Hepatocyte (in vitro differentiated cells): ENCODE results near the gene NAB1. TPM values are rescaled to one million over a fixed set of nuclear protein-coding genes. Genes with fewer than 3 reads are reported as not detected.
A peak's percentile ranks its signal among the peaks of the same experiment; 100 is the strongest.
"Not testable (repeated sequence)": the region's sequence is repeated elsewhere in the genome, so short reads cannot be mapped to it uniquely, and the experiment has no call there.

Experiments used
- DNase-seq: peaks from one replicate; pipeline ENCODE4 v3.0.0-alpha.2; 2016; ENCODE audit warnings: low spot score
- H2AFZ ChIP-seq: fragments of 200-600 bp; sonication (generic); 2 replicates; pipeline ENCODE4 v1.6.0; 2016; ENCODE audit warnings: antibody characterized with exemption, mild to moderate bottlenecking
- H3K27ac ChIP-seq: fragments of 200-600 bp; sonication (generic); 2 replicates; pipeline ENCODE4 v1.5.1; 2016; ENCODE audit warnings: mild to moderate bottlenecking
- H3K27me3 ChIP-seq: fragments of 200-600 bp; sonication (generic); 2 replicates; pipeline ENCODE4 v1.6.1; 2016
- H3K36me3 ChIP-seq: fragments of 200-600 bp; sonication (generic); replicated peaks from 2 replicates; pipeline ENCODE4 v1.5.1; 2016; ENCODE audit warnings: low read depth; ENCODE audit not compliant: insufficient read depth
- H3K4me1 ChIP-seq: fragments of 200-600 bp; sonication (generic); 2 replicates; pipeline ENCODE4 v1.5.1; 2016; ENCODE audit warnings: mild to moderate bottlenecking, moderate library complexity; ENCODE audit not compliant: insufficient read depth
- H3K4me2 ChIP-seq: fragments of 200-600 bp; sonication (generic); 2 replicates; pipeline ENCODE4 v1.6.0; 2016
- H3K4me3 ChIP-seq: fragments of 200-600 bp; sonication (generic); 2 replicates; pipeline ENCODE4 v1.5.1; 2016; ENCODE audit warnings: mild to moderate bottlenecking
- H3K79me2 ChIP-seq: fragments of 200-600 bp; sonication (generic); 2 replicates; pipeline ENCODE4 v1.6.0; 2017; ENCODE audit warnings: mild to moderate bottlenecking
- H3K9me2 ChIP-seq: fragments of 200-600 bp; sonication (generic); replicated peaks from 2 replicates; pipeline ENCODE4 v1.6.0; 2017; ENCODE audit warnings: mild to moderate bottlenecking; ENCODE audit not compliant: insufficient read depth
- H3K9me3 ChIP-seq: fragments of 200-600 bp; sonication (generic); 2 replicates; pipeline ENCODE4 v1.5.1; 2016; ENCODE audit warnings: low read depth, mild to moderate bottlenecking
- H4K20me1 ChIP-seq: fragments of 200-600 bp; sonication (generic); 2 replicates; pipeline ENCODE4 v1.6.0; 2016; ENCODE audit warnings: mild to moderate bottlenecking; ENCODE audit not compliant: insufficient read depth, poor library complexity, severe bottlenecking
- CTCF ChIP-seq: fragments of 200-600 bp; sonication (generic); IDR thresholded peaks from 2 replicates; pipeline ENCODE4 v1.5.1; 2016; ENCODE audit warnings: antibody characterized with exemption, mild to moderate bottlenecking; ENCODE audit not compliant: poor library complexity
- EZH2 ChIP-seq: fragments of 200-600 bp; sonication (generic); IDR thresholded peaks from 2 replicates; pipeline ENCODE4 v1.6.1; 2016; ENCODE audit warnings: antibody characterized with exemption, mild to moderate bottlenecking, borderline replicate concordance
- EZH2phosphoT487 ChIP-seq: fragments of 200-600 bp; sonication (generic); IDR thresholded peaks from one replicate; pipeline ENCODE4 v1.6.1; 2018; ENCODE audit warnings: antibody characterized with exemption, mild to moderate bottlenecking, low read depth, moderate library complexity; ENCODE audit not compliant: unreplicated experiment, severe bottlenecking
- WGBS: methylation state at CpG from one replicate; pipeline ENCODE4 v1.1.6; 2016; ENCODE audit warnings: low lambda C conversion rate; ENCODE audit errors: missing lambda C conversion rate; 5-methylcytosine and 5-hydroxymethylcytosine counted together
- polyA plus RNA-seq: library from polyadenylated mRNA; unstranded; fragments of >200 nt; fragmentation: Nextera tagmentation; extraction: Ambion mirVana; gene quantifications from 2 replicates; pipeline ENCODE4 v1.2.1, GENCODE V29; 2016
- total RNA-seq: library from RNA; depleted of rRNA; stranded (reverse); fragments of >200 nt; gene quantifications from 2 replicates; pipeline ENCODE4 v1.2.3, GENCODE V29; 2014

The NAB1 gene
- total and polyA plus RNA-seq, 2 experiments from 2014 or later, result 9.9 to 46.6 TPM

- Histone ChIP-seq H3K36me3 (no peaks in the 10 kb centered on the region), H4K20me1 (no peaks in the 10 kb centered on the region), H3K9me2 (no peaks in the 10 kb centered on the region), H2AFZ (no peak overlapping the region), H3K4me3 (no peak overlapping the region), H3K79me2 (no peaks in the 10 kb centered on the region), H3K4me2 (no peak overlapping the region), H3K9me3 (no peaks in the 10 kb centered on the region), H3K27me3 (no peaks in the 10 kb centered on the region), H3K4me1 (peaks cover 6% of the 10 kb centered on the region), H3K27ac (no peak overlapping the region)
- no peak for TF ChIP-seq EZH2phosphoT487
- no peak for TF ChIP-seq CTCF
- no peak for TF ChIP-seq EZH2
- DNase-seq, result no peak
- WGBS, result 80% methylated on average over 5 of the region's 5 CpGs
Observed at GRCh38 chr2:190603374-190603773, 45.5 kb upstream of the NAB1 start.

GRCh38 chr2:190607014-190607597 is 41.8 kb upstream of the NAB1 start:
- Histone ChIP-seq H3K27me3 (no peaks in the 10 kb centered on the region), H4K20me1 (no peaks in the 10 kb centered on the region), H3K9me3 (peaks cover 4% of the 10 kb centered on the region), H2AFZ (no peak overlapping the region), H3K4me1 (peaks cover 20% of the 10 kb centered on the region), H3K36me3 (no peaks in the 10 kb centered on the region), H3K9me2 (no peaks in the 10 kb centered on the region), H3K4me2 (no peak overlapping the region), H3K4me3 (no peak overlapping the region), H3K79me2 (no peaks in the 10 kb centered on the region), H3K27ac (no peak overlapping the region)
- no peak for DNase-seq
- TF ChIP-seq EZH2phosphoT487, result no peak
- TF ChIP-seq EZH2, result no peak
- TF ChIP-seq CTCF, result no peak
- WGBS, result 57% methylated on average over 4 of the region's 4 CpGs

- H3K27me3 ChIP-seq, result no peaks in the 10 kb centered on the region
- H3K36me3 ChIP-seq, result no peaks in the 10 kb centered on the region
- DNase-seq, result no peak
- H3K4me3 ChIP-seq, result no peak overlapping the region
- no peak overlapping the region for H3K4me2 ChIP-seq
- 78% methylated on average over 11 of the region's 11 CpGs for WGBS
- H4K20me1 ChIP-seq, result no peaks in the 10 kb centered on the region
- peaks cover 20% of the 10 kb centered on the region for H3K4me1 ChIP-seq
- TF ChIP-seq EZH2phosphoT487, result no peak
- no peak for TF ChIP-seq CTCF
- TF ChIP-seq EZH2, result no peak
- no peaks in the 10 kb centered on the region for H3K79me2 ChIP-seq
- no peak overlapping the region for H2AFZ ChIP-seq
- H3K27ac ChIP-seq, result no peak overlapping the region
- peaks cover 4% of the 10 kb centered on the region for H3K9me3 ChIP-seq
- H3K9me2 ChIP-seq, result no peaks in the 10 kb centered on the region
Observed at GRCh38 chr2:190607657-190608357, 41.1 kb upstream of the NAB1 start.

GRCh38 chr2:190608863-190609262 is 40.0 kb upstream of the NAB1 start:
- H3K4me3 ChIP-seq, H3K9me2 ChIP-seq, H3K36me3 ChIP-seq, H3K9me3 ChIP-seq, H4K20me1 ChIP-seq, DNase-seq, H3K27me3 ChIP-seq, H3K79me2 ChIP-seq, H2AFZ ChIP-seq: not testable (repeated sequence)
- H3K27ac ChIP-seq, result peak overlapping the region; percentile 64
- WGBS, result 48% methylated on average over 3 of the region's 3 CpGs
- peaks cover 20% of the 10 kb centered on the region for H3K4me1 ChIP-seq
- H3K4me2 ChIP-seq, result peak overlapping the region; percentile 23

GRCh38 chr2:190609397-190609796 is 39.5 kb upstream of the NAB1 start:
- H3K4me2 ChIP-seq, result peak overlapping the region; percentile 23
- not testable (repeated sequence) for H3K79me2 ChIP-seq, H3K27me3 ChIP-seq, DNase-seq, H4K20me1 ChIP-seq, H3K36me3 ChIP-seq, H3K9me2 ChIP-seq, H3K4me3 ChIP-seq, H2AFZ ChIP-seq, H3K9me3 ChIP-seq
- WGBS, result 11% methylated on average over 1 of the region's 1 CpG
- H3K27ac ChIP-seq, result peak overlapping the region; percentile 64
- H3K4me1 ChIP-seq, result peaks cover 20% of the 10 kb centered on the region

GRCh38 chr2:190610528-190610927 is 38.4 kb upstream of the NAB1 start:
- WGBS, result 97% methylated on average over 2 of the region's 2 CpGs
- H2AFZ ChIP-seq, H3K79me2 ChIP-seq, H3K36me3 ChIP-seq, H3K4me3 ChIP-seq, H4K20me1 ChIP-seq, H3K4me2 ChIP-seq, DNase-seq, H3K9me2 ChIP-seq, H3K27me3 ChIP-seq, H3K9me3 ChIP-seq: not testable (repeated sequence)
- Histone ChIP-seq H3K4me1 (peaks cover 20% of the 10 kb centered on the region), H3K27ac (peak overlapping the region; percentile 64)
